Astrocyte of the spinal cord (primary cell): ENCODE data around the gene PHLPP1.
A peak's percentile ranks its signal among the peaks of the same experiment; 100 is the strongest.

Experiments used
- DNase-seq: peaks from one replicate; pipeline ENCODE4 v3.0.0; 2011; ENCODE audit warnings: low read depth, low spot score
- H3K4me3 ChIP-seq: 2 replicates; pipeline ENCODE4 v1.5.1; 2011; ENCODE audit warnings: low read depth, mild to moderate bottlenecking, low read length, moderate library complexity
- in situ Hi-C: cut with HindIII; loops from 2 replicates; pipeline ENCODE4 v1.10.0; 2017; ENCODE audit warnings: low sequenced_read_pairs
- TF ChIP-seq, protein P1 (sequence below): IDR thresholded peaks from 2 replicates; pipeline ENCODE4 v1.5.1; 2012; ENCODE audit warnings: low read depth, mild to moderate bottlenecking, low read length, inconsistent platforms

PHLPP1 gene

GRCh38 chr18:62777814-62778213 lies 62.5 kb downstream of the PHLPP1 start:
- H3K4me3 ChIP-seq, result no peak overlapping the region
- DNase-seq, result no peak
- in situ Hi-C loops, result no loop called here
- TF ChIP-seq, protein P1, sequence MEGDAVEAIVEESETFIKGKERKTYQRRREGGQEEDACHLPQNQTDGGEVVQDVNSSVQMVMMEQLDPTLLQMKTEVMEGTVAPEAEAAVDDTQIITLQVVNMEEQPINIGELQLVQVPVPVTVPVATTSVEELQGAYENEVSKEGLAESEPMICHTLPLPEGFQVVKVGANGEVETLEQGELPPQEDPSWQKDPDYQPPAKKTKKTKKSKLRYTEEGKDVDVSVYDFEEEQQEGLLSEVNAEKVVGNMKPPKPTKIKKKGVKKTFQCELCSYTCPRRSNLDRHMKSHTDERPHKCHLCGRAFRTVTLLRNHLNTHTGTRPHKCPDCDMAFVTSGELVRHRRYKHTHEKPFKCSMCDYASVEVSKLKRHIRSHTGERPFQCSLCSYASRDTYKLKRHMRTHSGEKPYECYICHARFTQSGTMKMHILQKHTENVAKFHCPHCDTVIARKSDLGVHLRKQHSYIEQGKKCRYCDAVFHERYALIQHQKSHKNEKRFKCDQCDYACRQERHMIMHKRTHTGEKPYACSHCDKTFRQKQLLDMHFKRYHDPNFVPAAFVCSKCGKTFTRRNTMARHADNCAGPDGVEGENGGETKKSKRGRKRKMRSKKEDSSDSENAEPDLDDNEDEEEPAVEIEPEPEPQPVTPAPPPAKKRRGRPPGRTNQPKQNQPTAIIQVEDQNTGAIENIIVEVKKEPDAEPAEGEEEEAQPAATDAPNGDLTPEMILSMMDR, result no peak

GRCh38 chr18:62778976-62779869 lies 63.9 kb downstream of the PHLPP1 start:
- in situ Hi-C loops, result no loop called here
- TF ChIP-seq, protein P1, result no peak
- DNase-seq, result no peak
- no peak overlapping the region for H3K4me3 ChIP-seq

DNA sequence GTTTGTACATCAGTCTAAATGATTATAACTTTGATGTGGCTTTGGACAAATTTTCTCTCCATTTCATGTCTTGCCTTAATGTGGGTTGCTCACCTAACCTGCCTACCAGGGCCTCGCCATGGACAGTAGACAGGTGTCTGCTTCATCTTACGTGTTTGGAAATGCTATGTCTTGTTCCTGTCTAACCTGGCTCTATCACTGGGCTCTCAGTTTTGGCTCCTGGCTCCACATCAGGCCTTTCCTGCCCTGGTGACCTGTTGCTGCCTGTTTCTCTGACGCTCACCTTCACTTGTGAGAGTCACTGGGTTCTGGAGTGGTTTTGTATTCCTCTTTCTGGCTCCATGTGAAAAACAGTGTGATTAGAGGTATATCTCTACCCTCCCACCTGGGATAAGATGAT lies 65.9 kb downstream of the PHLPP1 start:
- in situ Hi-C loops, result no loop called here
- no peak for DNase-seq
- TF ChIP-seq, protein P1, result no peak
- H3K4me3 ChIP-seq, result no peak overlapping the region

DNA sequence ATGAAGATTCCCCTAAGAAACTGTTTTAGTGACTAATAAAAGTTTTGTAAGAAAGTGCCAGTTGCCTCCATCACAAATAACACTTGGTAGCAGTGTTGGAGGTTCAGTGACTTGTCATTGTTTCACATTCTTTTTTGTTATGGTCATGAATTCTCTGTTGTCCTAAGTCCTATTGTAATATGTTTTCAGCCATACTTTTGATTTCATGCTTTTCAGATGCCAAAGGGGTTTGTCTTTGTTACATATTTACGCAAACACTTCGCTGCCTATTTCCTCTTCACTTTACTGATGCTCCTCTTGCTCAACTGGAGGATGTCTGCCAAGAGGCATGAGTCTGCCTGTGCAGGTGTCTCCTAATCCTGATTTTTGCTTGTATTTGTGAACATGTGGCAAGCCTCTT lies 66.6 kb downstream of the PHLPP1 start:
- TF ChIP-seq, protein P1, result no peak
- peak; percentile 68 for DNase-seq
- in situ Hi-C loops, result no loop called here
- no peak overlapping the region for H3K4me3 ChIP-seq

DNA sequence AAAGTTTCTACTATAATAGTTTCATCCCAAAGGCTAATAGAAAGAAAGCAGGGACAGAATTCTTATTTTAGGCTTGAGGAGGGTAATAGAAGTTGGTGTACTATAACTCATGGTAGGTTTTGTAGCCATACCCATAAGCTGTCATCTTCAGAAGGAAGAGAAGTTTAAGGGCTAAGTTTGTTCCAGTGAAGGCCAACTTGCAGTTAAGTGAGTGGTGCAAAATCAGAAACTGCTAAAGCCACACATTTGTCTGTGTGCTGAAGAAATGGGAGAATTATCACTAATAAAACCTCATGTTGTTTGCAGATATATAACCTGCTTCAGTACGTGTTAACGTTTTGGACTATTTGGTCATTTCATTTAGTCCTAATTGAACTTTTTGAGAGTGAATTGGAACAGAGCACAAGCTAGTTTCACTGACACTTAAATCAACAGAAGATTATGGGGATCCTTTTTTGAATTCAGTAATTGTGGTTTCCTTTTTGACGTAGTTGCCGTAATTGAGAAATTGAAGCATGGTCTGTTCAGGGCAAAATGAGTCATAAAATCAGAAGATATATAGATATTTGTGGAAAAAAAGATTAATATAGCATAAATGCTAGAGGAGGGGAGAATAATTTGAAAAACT lies 69.1 kb downstream of the PHLPP1 start:
- peak; percentile 63 for DNase-seq
- no peak overlapping the region for H3K4me3 ChIP-seq

GRCh38 chr18:62784966-62785413 lies 69.6 kb downstream of the PHLPP1 start:
- no peak overlapping the region for H3K4me3 ChIP-seq
- in situ Hi-C loops, result no loop called here
- DNase-seq, result peak; percentile 40

More for the DNA sequence above, 69.1 kb downstream of the PHLPP1 start:
- TF ChIP-seq, protein P1, result no peak
- in situ Hi-C loops, result no loop called here

More at GRCh38 chr18:62784966-62785413, 69.6 kb downstream of the PHLPP1 start:
- TF ChIP-seq, protein P1, result no peak
